ENCODE results near the gene TAOK2.

Gene TAOK2

GRCh38 chr16:29972992-29973383, 680 bp upstream of the TAOK2 start (continued):
- no peak for TF ChIP-seq SP3 (tag by site-specific recombination; IDR thresholded peaks at IDR 0.05)
- TF ChIP-seq REST (tag by site-specific recombination; IDR thresholded peaks at IDR 0.05), result no peak
- TF ChIP-seq ZNF16 (tag by site-specific recombination; IDR thresholded peaks at IDR 0.05; ENCODE audit: low read depth), result no peak
- 0 out of 2 replicates have a peak, but pooled peaks have one; percentile 29 for TF ChIP-seq INSM2 (tag by site-specific recombination; IDR thresholded peaks at IDR 0.05)
- no peak for TF ChIP-seq ZBTB49 (tag by site-specific recombination; IDR thresholded peaks at IDR 0.05; ENCODE audit: low read depth)
- no peak for TF ChIP-seq GLIS2 (tag by site-specific recombination; IDR thresholded peaks at IDR 0.05)
- no peak for TF ChIP-seq RBAK (tag by site-specific recombination; IDR thresholded peaks at IDR 0.05)
- TF ChIP-seq ZNF544 (tag by site-specific recombination; IDR thresholded peaks at IDR 0.05), result no peak; the same call in 1 of the 2 replicates
- no peak; the same call in 1 of the 2 replicates for TF ChIP-seq ZBTB21 (tag by site-specific recombination; IDR thresholded peaks at IDR 0.05)
- TF ChIP-seq ZNF48 (tag by site-specific recombination; IDR thresholded peaks at IDR 0.05), result no peak
- no peak for TF ChIP-seq SCRT2 (tag by site-specific recombination; IDR thresholded peaks at IDR 0.05)
- TF ChIP-seq ZNF266 (tag by site-specific recombination; IDR thresholded peaks at IDR 0.05; ENCODE audit: low read depth), result no peak
- no peak for TF ChIP-seq ZNF747 (tag by site-specific recombination; IDR thresholded peaks at IDR 0.05)
- TF ChIP-seq, protein P1, sequence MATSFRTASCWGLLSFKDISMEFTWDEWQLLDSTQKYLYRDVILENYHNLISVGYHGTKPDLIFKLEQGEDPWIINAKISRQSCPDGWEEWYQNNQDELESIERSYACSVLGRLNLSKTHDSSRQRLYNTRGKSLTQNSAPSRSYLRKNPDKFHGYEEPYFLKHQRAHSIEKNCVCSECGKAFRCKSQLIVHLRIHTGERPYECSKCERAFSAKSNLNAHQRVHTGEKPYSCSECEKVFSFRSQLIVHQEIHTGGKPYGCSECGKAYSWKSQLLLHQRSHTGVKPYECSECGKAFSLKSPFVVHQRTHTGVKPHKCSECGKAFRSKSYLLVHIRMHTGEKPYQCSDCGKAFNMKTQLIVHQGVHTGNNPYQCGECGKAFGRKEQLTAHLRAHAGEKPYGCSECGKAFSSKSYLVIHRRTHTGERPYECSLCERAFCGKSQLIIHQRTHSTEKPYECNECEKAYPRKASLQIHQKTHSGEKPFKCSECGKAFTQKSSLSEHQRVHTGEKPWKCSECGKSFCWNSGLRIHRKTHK (tag by site-specific recombination; IDR thresholded peaks at IDR 0.05), result 0 out of 2 replicates have a peak, but pooled peaks have one; percentile 36
- no peak for TF ChIP-seq ZNF830 (tag by site-specific recombination; IDR thresholded peaks at IDR 0.05; ENCODE audit: low read depth)
- TF ChIP-seq ZNF626 (tag by site-specific recombination; IDR thresholded peaks at IDR 0.05), result no peak
- peak; percentile 68; the same call in 1 of the 2 replicates for TF ChIP-seq ZNF391 (tag by site-specific recombination; IDR thresholded peaks at IDR 0.05; ENCODE audit: borderline replicate concordance, low read depth)
- no peak for TF ChIP-seq ZNF707 (tag by site-specific recombination; IDR thresholded peaks at IDR 0.05)
- TF ChIP-seq ZNF555 (tag by site-specific recombination; conservative IDR thresholded peaks at IDR 0.05), result no peak
- TF ChIP-seq ZNF292 (tag by site-specific recombination; IDR thresholded peaks at IDR 0.05; ENCODE audit: borderline replicate concordance, low read depth), result no peak
- TF ChIP-seq ZNF843 (tag by site-specific recombination; IDR thresholded peaks at IDR 0.05), result no peak
- peak; percentile 24; the same call in 1 of the 2 replicates for TF ChIP-seq ZNF184 (tag by site-specific recombination; IDR thresholded peaks at IDR 0.05)
- no peak for TF ChIP-seq SCRT1 (tag by site-specific recombination; IDR thresholded peaks at IDR 0.05; ENCODE audit: borderline replicate concordance)
- TF ChIP-seq, protein P2, sequence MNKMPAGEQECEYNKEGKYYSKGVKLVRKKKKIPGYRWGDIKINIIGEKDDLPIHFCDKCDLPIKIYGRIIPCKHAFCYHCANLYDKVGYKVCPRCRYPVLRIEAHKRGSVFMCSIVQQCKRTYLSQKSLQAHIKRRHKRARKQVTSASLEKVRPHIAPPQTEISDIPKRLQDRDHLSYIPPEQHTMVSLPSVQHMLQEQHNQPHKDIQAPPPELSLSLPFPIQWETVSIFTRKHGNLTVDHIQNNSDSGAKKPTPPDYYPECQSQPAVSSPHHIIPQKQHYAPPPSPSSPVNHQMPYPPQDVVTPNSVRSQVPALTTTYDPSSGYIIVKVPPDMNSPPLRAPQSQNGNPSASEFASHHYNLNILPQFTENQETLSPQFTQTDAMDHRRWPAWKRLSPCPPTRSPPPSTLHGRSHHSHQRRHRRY (tag by site-specific recombination; IDR thresholded peaks at IDR 0.05), result no peak
- TF ChIP-seq ZNF521 (tag by site-specific recombination; IDR thresholded peaks at IDR 0.05), result no peak
- no peak for TF ChIP-seq ZNF701 (tag by site-specific recombination; IDR thresholded peaks at IDR 0.05)

Data from HEK293 (cell line).